Mucosa of gallbladder (tissue), 1 donor: ENCODE results near the gene ORAI1. TPM values are rescaled to one million over a fixed set of nuclear protein-coding genes. Genes with fewer than 3 reads are reported as not detected.
"Not testable (repeated sequence)": the region's sequence is repeated elsewhere in the genome, so short reads cannot be mapped to it uniquely, and the experiment has no call there.

Experiments
- DNase-seq: peaks from one replicate; pipeline ENCODE4 v3.0.0-alpha.2; 2020; ENCODE audit warnings: low spot score
- total RNA-seq: library from RNA; stranded (reverse); gene quantifications from one replicate; pipeline ENCODE4 v1.2.1, GENCODE V29; 2021
- donor health status: DM: no; HTN: no; CAD: no.

Gene ORAI1
- 28.9 TPM for total RNA-seq

DNA sequence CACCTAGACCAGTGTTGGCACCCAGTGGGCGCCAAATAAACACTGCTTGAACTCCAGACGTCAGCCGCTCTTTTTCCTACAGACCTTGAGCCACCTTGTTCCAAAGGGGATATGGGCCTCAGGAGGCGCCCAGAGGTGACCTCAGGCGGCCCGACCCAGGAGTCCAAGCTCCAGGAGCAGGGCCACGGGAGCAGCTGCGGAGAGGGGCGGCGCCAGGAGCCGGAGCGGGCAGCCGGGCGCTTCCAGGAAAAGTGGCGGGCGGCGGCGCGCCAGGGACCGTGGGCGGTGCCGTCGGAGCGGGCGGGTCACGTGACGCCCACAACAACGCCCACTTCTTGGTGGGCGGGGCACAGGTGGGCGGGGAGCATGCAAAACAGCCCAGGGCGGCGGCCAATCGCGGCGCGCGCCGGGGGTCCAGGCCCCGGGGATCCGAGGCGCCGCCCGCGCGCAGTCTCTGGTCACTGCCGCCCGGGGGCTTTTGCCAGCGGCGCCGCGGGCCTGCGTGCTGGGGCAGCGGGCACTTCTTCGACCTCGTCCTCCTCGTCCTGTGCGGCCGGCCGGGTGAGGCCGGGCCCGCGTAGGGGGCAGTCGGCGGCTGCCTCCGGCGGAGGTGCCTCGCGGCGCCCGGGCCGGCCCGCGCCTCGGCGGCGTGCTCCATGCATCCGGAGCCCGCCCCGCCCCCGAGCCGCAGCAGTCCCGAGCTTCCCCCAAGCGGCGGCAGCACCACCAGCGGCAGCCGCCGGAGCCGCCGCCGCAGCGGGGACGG, at the start of gene ORAI1:
Gene ORAI1, plus strand, starts transcription at position 444 of the 766 bp plus-strand sequence.
- peak; percentile 96 for DNase-seq

DNA sequence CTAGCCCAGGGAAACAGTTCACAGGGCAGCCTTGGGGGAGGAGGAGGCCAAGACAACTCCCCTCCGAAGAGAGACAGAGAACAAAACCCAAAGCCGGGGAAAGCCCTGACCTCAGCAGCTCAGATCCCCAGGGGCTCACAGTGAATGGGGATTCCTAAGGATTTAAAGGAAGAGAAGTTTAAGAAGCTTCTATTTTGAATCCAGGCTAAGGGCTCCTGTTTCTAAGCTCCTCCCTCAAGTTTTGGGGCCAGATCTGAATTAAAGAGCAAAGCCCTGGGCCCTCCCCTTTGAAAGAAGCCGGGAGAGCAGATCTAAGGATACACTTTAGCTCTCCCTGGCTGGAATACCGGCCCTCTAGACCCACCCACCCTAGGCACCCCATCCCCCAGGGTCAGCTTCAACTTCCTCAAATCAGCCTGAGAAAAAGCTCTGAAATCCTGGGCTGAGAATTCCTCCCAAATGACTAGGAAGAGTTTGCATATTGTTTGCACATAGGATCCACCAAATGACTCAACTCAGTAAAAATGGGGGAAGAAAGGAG, 49.4 kb upstream of the ORAI1 start:
- no peak for DNase-seq

DNA sequence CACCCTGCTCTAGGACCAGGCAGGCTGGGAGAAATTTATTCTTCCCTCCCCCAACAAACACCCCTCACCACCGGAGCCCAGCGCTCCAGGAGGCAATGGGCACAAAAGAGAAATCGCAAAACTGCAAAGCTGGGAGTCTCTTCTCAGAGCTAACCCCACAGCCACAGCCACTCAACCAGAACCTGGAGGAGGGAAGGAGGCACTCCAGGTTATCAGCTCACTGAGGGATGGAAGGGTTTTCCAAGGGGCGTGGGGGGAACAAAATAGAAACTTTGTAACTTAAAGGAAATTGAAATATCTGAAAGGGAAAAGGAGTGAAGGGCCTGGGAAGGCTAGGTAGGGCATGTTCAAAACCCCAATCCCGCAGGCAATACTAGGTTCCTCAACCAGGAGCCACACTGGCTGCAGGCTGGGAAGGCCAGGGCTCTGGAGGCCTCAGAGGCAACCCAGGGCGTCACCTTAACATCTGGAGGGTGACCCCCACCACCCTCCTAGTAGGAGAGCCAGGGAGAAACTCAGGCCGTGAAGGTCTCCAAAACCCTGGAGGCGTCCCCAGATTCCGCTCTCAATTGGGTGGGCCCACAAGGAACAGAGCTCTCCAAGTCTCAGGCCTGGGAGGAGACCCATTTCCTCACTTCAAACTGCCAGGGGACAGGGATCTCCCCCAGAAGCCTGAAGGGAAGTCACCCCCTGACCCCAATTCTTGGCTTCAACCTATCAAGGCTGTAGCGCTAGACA, 48.7 kb upstream of the ORAI1 start:
- DNase-seq: no peak

DNA sequence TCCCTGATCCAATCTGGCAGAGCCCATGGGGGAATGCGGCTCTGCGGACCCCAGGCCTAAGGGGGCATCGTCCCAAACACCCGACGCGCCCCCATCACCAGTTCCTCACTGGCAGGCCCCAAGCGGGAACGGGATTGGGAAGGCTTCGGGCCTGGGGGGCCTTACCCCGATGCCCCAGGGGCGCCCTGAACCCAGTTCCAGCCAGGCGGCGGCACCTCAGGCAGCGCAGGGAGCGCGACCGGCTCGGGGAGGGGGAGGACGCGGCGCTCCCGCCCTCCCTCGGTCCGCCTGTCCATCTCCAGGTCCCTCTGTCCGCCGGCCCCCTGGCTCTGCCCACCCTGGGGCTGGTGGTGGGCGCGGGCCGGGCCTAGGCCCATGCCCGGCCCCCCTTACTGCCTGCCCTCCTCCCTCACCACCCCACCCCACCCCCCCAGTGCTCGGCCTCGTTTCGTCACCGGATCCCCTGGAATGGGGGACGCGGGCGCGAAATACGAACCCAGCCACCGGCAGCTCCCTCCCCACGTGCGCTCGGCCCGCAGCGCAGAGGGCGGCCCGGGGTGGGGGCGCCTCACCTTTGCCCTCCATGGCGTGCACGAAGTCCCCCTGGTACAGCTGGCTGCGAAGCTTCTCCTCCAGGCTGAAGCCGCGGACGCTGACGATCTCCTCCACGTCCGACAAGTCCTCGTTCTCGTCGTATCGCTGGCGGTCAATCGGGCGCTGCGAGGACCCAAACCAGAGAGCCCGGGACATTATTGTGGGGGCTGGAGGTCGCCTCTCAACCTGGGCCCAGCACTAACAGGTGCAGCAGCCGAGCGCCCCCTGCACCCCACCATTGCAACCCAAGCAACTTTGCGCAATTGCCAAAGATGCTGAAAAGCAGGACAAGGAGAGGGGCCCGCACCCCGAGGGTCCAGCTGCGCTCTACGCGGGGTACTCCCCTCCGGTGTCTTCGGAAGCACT, 47.8 kb upstream of the ORAI1 start:
- DNase-seq: no peak

DNA sequence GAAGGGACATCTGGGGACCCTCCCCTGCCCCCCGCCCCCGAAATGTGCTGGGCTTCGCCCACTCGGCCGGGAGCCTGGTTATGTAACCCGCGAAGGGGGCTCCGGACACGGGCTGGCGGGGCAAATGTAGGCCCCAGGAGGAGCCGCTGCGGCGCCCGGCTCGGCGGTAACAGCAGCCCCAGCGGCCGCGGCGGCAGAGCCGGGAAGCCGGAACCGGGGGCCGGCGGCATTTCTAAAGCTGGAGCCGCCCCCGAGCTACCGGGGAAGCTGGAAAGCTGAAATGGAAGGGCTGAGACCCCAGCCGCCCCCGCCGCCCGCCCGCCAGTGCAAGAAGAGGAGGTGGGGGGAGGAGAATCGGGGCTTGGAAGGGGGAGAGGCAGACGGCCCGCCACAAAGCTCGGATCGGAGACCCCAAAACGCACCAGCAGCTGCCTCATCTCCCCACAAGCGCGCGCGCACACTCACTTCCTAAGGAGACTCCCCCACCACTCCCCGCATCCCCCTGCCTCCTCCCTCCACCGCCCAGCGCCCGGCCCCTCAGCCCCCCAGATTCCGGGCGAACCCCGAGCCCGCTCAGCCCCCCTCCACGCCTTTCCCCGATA, 47.0 kb upstream of the ORAI1 start:
- no peak for DNase-seq

DNA sequence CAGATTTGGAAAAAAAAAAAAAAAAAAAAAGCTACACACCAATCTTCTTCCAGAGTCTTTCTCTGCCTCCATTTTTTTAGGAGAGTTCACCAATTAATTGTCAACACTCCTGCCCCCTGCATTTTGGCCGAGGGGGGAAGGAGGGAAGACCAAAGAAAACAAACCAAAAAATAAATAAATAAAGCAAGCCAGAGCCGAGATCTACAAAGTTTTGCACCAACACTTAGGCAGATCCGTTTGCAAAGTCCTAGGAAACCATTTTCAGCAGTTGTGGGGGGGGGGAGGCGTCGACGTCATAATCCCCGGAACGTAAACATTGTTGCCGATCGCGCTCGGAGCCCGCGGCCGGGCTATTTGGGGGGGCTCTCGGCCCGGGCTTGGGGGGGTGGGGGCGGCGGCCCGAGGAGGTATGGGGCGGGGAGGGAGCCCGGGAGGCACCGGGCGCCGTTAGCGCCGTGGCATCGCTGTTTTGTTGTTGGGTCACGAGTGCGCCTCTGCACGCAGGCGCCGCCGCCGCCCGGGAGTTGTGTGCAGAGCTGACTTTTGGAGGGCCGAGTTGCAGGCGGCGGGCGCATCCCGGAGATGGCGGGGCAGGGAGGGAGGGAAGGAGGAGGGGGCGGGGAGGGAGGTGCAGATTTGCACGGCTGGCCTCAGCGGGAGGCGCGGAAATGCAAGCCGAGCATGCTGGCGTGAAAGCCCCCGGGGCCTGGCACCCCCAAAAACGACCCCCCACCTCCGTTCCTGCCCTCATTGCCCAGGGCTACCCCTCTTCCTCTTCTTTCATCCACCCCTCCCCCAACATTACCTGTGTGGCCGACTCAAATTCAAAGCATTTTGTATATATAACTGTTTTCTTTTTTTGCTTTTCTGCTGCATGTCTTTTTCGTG, 46.1 kb upstream of the ORAI1 start:
- peak; percentile 78 for DNase-seq

DNA sequence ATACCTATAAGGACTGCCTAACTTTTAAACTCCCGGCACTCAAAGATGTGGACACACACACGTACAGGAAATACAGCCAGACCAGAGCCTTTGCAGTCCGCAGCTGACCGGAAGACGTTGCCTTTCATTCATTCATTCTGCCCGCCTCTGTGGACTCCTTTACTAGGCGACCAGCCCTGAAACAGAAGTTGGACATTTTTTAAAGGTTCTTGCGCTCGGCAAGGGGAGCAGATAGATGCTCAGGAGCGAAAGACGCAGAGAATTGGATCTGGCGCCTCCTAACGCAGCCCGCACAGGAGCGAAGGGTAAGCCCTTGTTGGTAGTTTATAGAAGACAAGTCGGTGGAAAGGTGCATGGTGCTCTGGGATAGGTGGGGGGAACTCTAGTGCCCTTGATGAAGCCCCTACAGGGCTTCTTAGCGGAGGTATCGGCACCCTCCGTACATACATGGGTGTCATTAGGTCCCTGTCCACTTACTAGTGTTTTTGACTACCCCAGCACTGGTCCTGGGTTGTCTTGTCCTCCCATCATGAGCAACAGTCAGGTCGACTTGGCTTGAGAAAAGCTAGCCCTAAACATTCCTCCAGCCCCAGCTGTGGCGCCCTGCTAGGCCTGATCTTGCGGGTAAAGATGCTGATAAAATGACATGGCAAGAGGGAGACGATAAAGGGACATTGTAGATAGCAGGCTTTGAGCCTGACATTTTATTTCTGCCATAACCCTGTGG, 45.2 kb upstream of the ORAI1 start, which contains the start of gene KDM2B:
Gene KDM2B, minus strand, starts transcription at position 65 of the 727 bp plus-strand sequence. CDS start 112 bp downstream, outside the sequence.
- peak; percentile 43 for DNase-seq

DNA sequence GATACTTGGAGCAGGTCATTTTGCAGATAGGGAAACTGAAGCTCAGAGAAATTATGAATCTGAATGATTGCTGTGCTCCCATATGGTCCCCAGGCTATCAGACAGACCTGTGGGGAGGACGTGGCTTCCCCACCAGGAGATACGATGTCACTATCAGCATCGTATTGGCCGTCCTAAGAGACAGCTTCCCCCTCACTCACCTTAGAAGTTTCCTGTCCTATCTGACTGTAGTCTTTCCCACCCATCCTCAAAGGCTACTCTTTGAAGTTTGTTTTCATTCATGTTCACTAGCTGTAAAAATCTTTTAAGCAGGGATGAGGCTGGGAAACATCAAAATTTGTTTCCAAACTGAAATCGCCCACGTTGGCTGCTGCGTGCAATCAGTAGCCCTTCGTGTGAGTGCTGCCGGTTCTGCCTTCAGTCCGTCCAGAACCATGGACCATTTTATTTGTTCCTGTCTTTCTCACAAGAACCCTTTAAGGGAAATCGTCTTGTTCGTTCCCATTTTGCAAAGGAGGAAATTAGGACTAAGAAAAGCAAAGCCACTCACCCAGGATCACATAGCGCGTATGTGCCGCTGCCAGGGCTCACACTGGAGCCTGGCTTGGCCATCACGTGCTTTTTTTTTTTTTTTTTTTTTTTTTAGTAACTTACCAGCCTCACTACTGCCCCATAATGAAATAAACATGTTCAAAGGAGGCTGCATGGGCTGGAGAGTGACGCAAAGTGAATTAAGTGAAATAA, 44.5 kb upstream of the ORAI1 start:
- DNase-seq: peak; percentile 38

DNA sequence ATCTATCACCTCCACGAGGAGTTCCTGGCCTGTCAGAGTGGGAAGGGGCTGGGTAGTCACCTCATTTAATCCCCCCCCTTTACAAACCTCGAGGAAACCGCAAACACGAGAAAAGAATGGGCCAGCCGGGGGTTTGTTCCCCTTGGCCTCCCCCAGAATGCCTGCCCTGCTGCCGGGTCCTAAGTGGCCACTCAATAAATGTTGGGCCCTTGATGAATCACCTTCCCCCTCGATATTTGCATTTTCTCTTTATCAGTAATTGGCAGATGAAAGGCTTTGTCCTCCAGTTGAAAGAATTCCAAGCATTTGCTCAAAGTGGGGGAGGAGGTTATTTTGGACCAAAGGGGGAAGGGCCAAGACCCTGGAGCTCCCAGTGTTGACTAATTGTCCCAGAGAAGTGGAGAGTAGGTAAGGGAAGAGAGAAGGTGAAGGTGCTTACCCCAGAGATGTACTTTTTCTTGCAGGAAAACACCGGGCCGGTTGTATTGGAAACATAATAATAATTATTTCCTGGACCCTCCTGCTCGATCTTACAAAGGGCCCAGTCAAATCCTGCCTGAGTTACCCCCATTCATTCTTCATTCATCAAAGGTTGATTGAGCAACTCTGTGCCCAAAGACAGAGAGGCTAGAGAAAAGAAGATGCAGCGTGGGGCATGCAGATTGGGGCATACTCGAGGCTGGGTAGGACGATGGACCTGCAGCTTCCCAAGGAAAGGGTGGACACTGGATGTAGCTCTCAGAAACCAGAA, 43.6 kb upstream of the ORAI1 start:
- no peak for DNase-seq

DNA sequence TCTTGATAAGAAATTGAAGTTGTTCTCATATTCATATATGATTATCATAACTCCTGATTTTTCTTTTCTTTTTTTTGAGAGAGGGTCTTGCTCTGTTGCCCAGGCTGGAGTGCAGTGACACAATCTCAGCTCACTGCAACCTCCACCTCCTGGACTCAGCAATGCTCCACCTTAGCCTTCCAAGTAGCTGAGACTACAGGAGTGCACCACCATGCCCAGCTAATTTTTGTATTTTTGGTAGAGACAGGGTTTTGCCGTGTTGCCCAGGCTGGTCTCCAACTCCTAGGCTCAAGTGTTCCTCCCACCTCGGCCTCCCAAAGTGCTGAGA, 43.0 kb upstream of the ORAI1 start:
- DNase-seq: not testable (repeated sequence)

DNA sequence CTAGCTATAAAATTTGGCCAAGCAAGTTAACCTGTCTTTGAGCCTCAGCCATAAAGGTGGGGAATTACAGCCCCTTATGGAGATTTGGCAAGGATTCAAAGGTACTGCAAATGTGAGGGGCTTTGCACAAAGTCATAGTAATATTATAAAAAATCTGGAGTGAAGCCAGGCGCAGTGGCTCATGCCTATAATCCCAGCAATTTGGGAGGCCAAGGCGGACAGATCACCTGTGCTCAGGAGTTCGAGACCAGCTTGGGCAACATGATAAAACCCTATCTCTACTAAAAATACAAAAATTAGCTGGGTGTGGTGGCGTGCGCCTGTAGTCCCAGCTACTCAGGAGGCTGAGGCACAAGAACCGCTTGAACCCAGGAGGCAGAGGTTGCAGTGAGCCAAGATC, 41.4 kb upstream of the ORAI1 start:
- DNase-seq: not testable (repeated sequence)

DNA sequence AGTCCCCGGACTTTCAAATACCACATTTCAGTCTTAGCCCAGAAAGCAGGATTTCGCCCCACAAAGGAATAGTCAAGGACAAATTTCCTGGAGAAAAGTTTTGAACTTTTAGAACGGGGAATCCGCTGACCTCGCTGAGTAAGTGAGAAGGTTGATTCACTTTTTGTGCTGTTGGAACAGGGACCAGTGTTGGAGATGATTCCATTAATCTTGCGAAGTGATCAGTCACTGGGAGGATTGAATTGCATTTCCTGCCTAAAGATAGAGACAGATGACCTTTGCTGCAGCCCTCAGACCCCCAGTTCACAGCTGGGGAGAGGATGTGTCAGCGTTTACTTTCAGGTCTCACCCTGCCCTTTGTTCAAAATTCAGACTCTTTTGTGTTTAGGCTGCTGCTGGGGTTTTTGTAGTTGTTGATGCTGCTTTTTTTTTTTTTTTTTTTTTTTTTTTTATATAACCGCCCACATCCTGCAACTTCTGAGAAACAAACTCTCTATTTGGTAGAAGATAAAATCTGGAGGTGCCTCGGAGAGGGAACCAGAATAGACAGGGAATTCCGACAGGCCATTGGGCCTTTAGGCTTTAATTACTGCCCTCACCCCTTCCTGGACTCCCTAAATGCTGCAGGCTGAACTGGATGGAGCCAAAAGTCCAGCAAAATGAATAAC, 35.7 kb upstream of the ORAI1 start:
- DNase-seq: no peak

DNA sequence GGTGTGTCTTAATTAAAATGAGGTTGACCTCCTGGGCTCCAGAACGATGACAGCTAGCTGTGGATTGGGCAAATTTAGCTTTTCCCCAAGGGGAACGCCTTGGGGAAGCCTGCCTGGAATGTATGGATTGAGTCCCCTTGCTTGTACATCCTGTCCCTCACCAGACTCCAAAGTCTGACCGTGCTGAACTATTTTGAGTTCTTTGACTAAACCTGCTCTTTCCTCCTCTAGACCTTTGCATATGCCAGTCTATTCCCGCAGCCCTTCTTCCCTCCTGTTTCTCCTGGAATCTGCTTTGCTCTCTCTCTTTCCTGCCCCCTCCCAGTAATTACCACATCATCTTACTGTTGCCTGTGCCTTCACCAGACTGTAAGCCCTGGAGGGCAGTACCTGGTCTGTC, 34.0 kb upstream of the ORAI1 start:
- no peak for DNase-seq

DNA sequence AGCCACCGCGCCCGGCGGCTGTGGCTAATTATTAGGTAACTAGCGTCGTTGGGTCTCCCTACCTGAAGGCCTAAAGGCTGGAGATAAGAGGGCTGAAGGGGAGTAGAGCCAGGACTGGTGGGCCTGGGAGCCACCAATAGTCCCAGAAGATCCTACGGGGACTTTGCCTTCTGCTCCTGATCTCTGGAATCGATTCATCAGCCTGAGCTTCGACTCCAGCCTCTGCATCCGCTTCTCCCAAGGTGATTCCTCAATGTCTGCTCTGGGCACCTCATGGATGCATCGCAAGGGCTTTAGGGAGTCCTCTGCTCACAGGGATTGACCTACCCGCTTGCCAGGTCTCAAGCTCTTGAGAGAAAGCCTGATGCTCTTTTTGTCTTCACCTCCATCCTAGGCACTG, 30.8 kb upstream of the ORAI1 start:
- no peak for DNase-seq

DNA sequence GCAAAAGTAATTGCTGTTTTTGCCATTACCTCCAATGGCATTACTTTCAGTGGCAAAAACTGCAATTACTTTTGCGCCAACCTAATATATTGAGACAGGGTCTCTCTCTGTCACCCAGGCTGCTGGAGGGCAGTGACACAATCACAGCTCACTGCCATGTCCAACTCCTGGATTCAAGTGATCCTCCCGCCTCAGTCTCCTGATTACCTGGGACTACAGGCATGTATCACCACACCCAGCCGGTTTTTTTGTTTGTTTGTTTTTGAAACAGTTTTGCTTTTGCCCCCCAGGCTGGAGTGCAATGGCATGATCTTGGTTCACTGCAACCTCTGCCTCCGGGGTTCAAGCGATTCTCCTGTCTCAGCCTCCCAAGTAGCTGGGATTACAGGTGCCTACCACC, 29.8 kb upstream of the ORAI1 start:
- DNase-seq: no peak

DNA sequence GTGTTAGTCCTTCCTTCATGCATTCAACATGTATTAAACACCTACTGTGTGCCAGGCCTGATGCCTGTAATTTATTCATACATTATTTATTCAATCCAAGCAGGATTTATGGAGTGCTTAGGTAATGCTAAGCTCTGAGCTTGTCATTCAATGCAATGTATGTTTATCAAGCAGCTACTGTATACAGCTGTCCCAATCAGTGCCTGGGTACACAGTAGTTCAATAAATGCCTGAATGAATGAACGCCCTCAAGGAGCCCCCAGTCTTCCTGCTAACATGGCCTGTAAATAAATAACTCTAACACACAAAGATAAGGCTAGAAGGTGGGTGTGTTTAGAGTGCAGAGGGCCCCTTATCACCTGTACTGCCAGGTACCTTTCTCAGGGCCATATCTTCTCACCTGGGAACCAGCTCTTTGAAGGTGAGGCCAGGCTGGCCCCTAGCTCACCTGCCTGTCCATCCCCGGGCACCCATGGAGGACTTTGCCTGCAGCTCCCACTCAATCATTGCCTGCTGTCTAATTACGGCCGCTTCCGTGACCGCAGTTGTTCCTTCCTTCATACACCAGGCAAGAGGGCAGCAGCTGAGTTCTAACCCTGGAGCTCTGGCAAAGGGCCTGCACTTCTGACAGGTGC, 25.5 kb upstream of the ORAI1 start:
- DNase-seq: peak; percentile 51

DNA sequence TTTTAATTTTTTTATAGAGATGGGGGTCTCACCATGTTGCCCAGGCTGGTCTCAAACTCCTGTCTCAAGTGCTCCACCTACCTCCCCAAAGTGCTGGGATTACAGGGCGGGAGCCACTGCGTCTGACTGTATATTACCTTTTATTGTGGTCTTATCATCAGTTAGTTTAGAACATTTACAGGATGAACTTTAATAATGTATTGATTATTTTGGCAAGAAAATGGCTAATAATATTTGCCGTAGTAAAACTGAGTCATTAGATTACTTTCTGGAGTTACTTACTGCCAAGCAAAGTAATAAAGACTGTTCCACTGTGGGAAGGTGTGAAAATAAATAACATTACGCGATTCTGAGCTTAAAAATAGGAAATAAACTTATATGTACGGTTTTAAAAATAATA, 23.6 kb upstream of the ORAI1 start:
- DNase-seq: no peak
